Mesendoderm (in vitro differentiated cells): ENCODE measurements around the gene CDC5L.

Experiments used
- DNase-seq: peaks from one replicate; pipeline ENCODE4 v3.0.0; 2013
- H2AK5ac ChIP-seq: 2 replicates; pipeline ENCODE4 v1.6.1; 2013; ENCODE audit warnings: low read length, inconsistent platforms
- H2BK120ac ChIP-seq: 2 replicates; pipeline ENCODE4 v1.6.1; 2013; ENCODE audit warnings: low read depth, mild to moderate bottlenecking, low read length, moderate library complexity, mixed read lengths
- H2BK15ac ChIP-seq: replicated peaks from 2 replicates; pipeline ENCODE4 v1.6.1; 2013; ENCODE audit warnings: low read depth, mild to moderate bottlenecking, moderate library complexity
- H2BK5ac ChIP-seq: 2 replicates; pipeline ENCODE4 v1.6.1; 2013; ENCODE audit warnings: low read length, inconsistent platforms
- H3K18ac ChIP-seq: 2 replicates; pipeline ENCODE4 v1.6.1; 2013; ENCODE audit warnings: mild to moderate bottlenecking, low read length, mixed read lengths
- H3K23ac ChIP-seq: one replicate; pipeline ENCODE4 v1.6.1; 2013; ENCODE audit warnings: low read length
- H3K27ac ChIP-seq: 2 replicates; pipeline ENCODE4 v1.5.1; 2013; ENCODE audit warnings: low read depth, mild to moderate bottlenecking, inconsistent platforms, low read length, moderate library complexity
- H3K27me3 ChIP-seq: 2 replicates; pipeline ENCODE4 v1.6.1; 2013; ENCODE audit warnings: low read length, control low read depth, mild to moderate bottlenecking, inconsistent platforms; ENCODE audit not compliant: insufficient read depth, poor library complexity
- H3K36me3 ChIP-seq: 2 replicates; pipeline ENCODE4 v1.6.1; 2013; ENCODE audit warnings: low read length, inconsistent platforms; ENCODE audit not compliant: control insufficient read depth, insufficient read depth
- H3K4ac ChIP-seq: one replicate; pipeline ENCODE4 v1.6.1; 2013; ENCODE audit warnings: low read depth, mild to moderate bottlenecking, low read length, moderate library complexity
- H3K4me1 ChIP-seq: 2 replicates; pipeline ENCODE4 v1.6.1; 2013; ENCODE audit warnings: low read depth, low read length, inconsistent platforms; ENCODE audit not compliant: control insufficient read depth
- H3K4me2 ChIP-seq: 2 replicates; pipeline ENCODE4 v1.6.1; 2013; ENCODE audit warnings: low read length
- H3K4me3 ChIP-seq: 2 replicates; pipeline ENCODE4 v1.5.1; 2013; ENCODE audit warnings: mild to moderate bottlenecking, low read length
- H3K56ac ChIP-seq: one replicate; pipeline ENCODE4 v1.6.1; 2013; ENCODE audit warnings: low read length
- H3K79me1 ChIP-seq: 2 replicates; pipeline ENCODE4 v1.6.1; 2013; ENCODE audit warnings: low read length, inconsistent platforms
- H3K79me2 ChIP-seq: 2 replicates; pipeline ENCODE4 v1.6.1; 2013; ENCODE audit warnings: mild to moderate bottlenecking, low read length; ENCODE audit not compliant: control insufficient read depth, insufficient read depth
- H3K9ac ChIP-seq: 2 replicates; pipeline ENCODE4 v1.6.1; 2013; ENCODE audit warnings: low read length, inconsistent platforms
- H4K5ac ChIP-seq: one replicate; pipeline ENCODE4 v1.6.1; 2013; ENCODE audit warnings: low read length
- H4K8ac ChIP-seq: one replicate; pipeline ENCODE4 v1.6.1; 2013; ENCODE audit warnings: low read depth, mild to moderate bottlenecking, control low read depth, low read length, moderate library complexity
- WGBS: extraction: QIAGEN DNeasy Blood & Tissue Kit; methylation state at CpG from one replicate; pipeline ENCODE4 v1.1.7; 2013; ENCODE audit warnings: low lambda C conversion rate, missing lambda C conversion rate; ENCODE audit not compliant: insufficient coverage; ENCODE audit errors: extremely low coverage; 5-methylcytosine and 5-hydroxymethylcytosine counted together

CDC5L gene

DNA sequence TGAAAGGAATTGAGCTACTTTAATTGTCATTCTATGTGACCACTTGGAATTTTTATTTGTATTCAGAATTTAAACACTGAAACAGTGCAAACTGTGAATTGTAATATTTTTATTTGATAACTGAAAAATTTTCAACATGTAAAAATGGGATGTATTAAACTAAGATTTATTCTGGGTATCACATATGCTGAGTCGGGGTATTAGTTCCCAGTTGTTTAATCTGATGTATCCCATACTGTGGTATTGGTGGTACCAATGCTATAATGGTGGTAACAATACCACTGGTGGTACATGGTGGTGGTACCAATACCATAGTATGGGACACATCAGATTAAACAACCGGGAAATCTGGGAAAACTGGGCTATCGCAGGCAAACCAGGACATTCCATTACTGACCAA, 79.4 kb downstream of the CDC5L start:
- H3K9ac ChIP-seq: no peak overlapping the region
- no peaks in the 10 kb centered on the region for H3K79me2 ChIP-seq
- no peak overlapping the region for H3K4me3 ChIP-seq
- no peak overlapping the region for H3K27ac ChIP-seq
- H2BK15ac ChIP-seq: no peak overlapping the region
- DNase-seq: no peak
- WGBS: no CpG with 5 or more reads among the region's 3 CpGs
- no peak overlapping the region for H3K23ac ChIP-seq
- no peaks in the 10 kb centered on the region for H3K4me1 ChIP-seq
- no peak overlapping the region for H3K18ac ChIP-seq
- H4K8ac ChIP-seq: no peak overlapping the region
- H3K36me3 ChIP-seq: no peaks in the 10 kb centered on the region
- H2BK120ac ChIP-seq: no peak overlapping the region
- no peak overlapping the region for H3K56ac ChIP-seq
- H3K4me2 ChIP-seq: no peak overlapping the region
- H3K79me1 ChIP-seq: no peaks in the 10 kb centered on the region
- H2AK5ac ChIP-seq: no peak overlapping the region
- no peak overlapping the region for H2BK5ac ChIP-seq
- no peaks in the 10 kb centered on the region for H3K27me3 ChIP-seq
- H4K5ac ChIP-seq: no peak overlapping the region
- H3K4ac ChIP-seq: no peak overlapping the region

DNA sequence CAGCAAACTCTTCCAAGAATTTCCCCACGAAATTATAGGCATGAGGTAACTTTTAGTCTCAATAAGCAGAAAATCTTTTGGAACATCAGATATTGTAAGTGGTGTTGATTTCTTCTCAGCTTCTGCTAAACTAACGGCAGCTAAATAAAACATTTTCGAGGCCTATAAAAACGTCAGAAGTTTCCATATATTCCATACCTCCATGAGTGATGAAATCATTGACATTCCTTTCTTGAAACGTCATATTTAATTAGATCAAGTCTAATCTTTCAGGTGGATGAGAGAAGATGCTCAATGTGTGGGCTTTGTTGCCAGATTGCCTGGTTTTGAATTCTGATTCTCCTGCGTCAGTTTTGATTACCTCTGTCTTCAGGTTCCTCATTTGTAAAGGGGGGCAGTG, 81.3 kb downstream of the CDC5L start:
- Histone ChIP-seq H3K79me2 (no peaks in the 10 kb centered on the region), H3K18ac (no peak overlapping the region), H3K4me3 (no peak overlapping the region), H2AK5ac (no peak overlapping the region), H2BK5ac (no peak overlapping the region), H3K27ac (no peak overlapping the region), H3K4me2 (no peak overlapping the region), H3K56ac (no peak overlapping the region), H3K9ac (no peak overlapping the region), H3K4me1 (no peaks in the 10 kb centered on the region), H4K8ac (no peak overlapping the region), H3K79me1 (no peaks in the 10 kb centered on the region), H3K27me3 (no peaks in the 10 kb centered on the region), H3K4ac (no peak overlapping the region), H2BK15ac (no peak overlapping the region), H3K23ac (no peak overlapping the region), H3K36me3 (no peaks in the 10 kb centered on the region), H4K5ac (no peak overlapping the region), H2BK120ac (no peak overlapping the region)
- WGBS: no CpG with 5 or more reads among the region's 6 CpGs
- DNase-seq: no peak

DNA sequence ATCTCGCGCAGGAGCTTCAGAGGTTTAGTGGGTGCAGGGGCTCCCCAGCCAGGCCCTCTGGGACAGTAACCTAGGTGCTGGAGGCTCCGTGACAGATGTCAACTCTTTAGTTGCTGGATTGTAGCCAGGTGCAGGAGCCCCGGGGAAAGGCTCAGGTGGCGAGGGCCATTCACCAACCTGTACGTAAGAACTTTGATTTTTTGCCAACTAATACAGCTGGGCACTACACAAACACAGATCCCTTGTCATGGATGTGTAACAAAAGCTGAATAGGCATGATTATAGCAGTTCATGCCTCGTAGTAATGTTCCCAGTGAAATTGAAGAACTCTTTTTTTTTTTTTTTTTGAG, 82.6 kb downstream of the CDC5L start:
- no CpG with 5 or more reads among the region's 7 CpGs for WGBS
- no peak overlapping the region for H3K56ac ChIP-seq
- no peak overlapping the region for H3K4ac ChIP-seq
- no peak overlapping the region for H2BK5ac ChIP-seq
- H3K18ac ChIP-seq: no peak overlapping the region
- no peak for DNase-seq
- H2BK15ac ChIP-seq: no peak overlapping the region
- H3K23ac ChIP-seq: no peak overlapping the region
- no peaks in the 10 kb centered on the region for H3K27me3 ChIP-seq
- no peak overlapping the region for H3K27ac ChIP-seq
- no peaks in the 10 kb centered on the region for H3K79me1 ChIP-seq
- no peak overlapping the region for H4K8ac ChIP-seq
- no peak overlapping the region for H4K5ac ChIP-seq
- no peak overlapping the region for H2AK5ac ChIP-seq
- no peak overlapping the region for H3K4me2 ChIP-seq
- H3K4me3 ChIP-seq: no peak overlapping the region
- no peaks in the 10 kb centered on the region for H3K36me3 ChIP-seq
- H2BK120ac ChIP-seq: no peak overlapping the region
- no peaks in the 10 kb centered on the region for H3K79me2 ChIP-seq
- no peak overlapping the region for H3K9ac ChIP-seq
- H3K4me1 ChIP-seq: no peaks in the 10 kb centered on the region

DNA sequence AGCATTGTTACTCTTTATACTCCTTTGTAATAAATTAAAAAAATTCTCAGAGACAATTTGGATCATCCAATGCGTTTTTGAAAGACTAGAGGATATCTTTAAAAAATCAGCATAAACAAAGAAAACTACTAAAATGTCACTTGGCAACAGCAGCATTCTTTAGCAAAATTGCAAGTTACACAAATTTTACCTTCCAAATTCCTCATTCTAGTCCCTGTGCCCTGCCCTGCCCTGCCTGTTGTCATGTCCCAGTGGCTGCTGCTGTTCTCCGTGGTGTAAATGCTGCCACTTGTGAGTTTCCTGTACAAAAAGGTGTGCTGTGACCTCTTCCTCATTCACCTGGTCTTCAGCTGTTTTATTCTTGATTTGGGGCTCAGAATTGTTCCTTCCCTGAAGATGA, 83.2 kb downstream of the CDC5L start:
- WGBS: no CpG with 5 or more reads among the region's 2 CpGs
- H2BK120ac ChIP-seq: no peak overlapping the region

DNA sequence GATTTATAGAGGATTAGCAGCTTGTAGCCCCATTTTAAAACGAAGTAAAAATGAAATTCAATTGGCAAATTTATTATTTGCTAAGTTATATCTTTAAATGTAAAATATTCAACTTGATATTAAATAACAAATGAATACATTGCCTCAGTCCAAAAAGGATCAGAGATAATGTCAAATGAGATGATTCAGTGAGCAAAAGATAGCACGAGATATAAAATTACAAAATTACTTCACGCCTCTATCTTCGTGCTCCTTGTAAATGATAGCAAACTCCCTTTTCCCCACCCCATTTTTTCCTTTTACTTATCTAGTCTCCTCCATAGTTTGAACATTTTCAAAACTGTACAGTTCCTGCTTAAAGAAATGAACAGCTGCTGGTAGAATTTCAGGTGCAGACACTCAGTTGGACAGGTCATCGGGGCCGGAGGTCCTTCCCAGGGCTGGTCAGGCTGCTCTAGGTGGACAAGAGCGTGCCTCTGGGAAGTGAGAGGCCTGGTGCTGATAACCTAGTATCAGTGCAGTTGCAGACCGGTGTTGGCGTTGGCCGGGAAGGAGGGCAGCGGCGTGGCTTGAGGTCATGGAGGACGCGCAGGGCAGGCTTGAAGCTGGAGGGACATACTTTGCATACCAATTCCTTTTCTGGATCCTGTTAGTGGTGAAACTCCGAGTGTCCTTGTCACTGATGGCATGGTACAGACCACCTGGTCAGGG, 83.9 kb downstream of the CDC5L start:
- H3K18ac ChIP-seq: no peak overlapping the region
- H4K8ac ChIP-seq: no peak overlapping the region
- no peak overlapping the region for H3K9ac ChIP-seq
- no peak for DNase-seq
- no peak overlapping the region for H3K4ac ChIP-seq
- no peak overlapping the region for H2AK5ac ChIP-seq
- H3K23ac ChIP-seq: no peak overlapping the region
- H3K56ac ChIP-seq: no peak overlapping the region
- no peak overlapping the region for H3K27ac ChIP-seq
- no peak overlapping the region for H2BK5ac ChIP-seq
- no peaks in the 10 kb centered on the region for H3K4me1 ChIP-seq
- H2BK120ac ChIP-seq: no peak overlapping the region
- WGBS: no CpG with 5 or more reads among the region's 15 CpGs
- no peak overlapping the region for H2BK15ac ChIP-seq
- H3K4me2 ChIP-seq: no peak overlapping the region
- no peaks in the 10 kb centered on the region for H3K79me2 ChIP-seq
- no peaks in the 10 kb centered on the region for H3K79me1 ChIP-seq
- H3K4me3 ChIP-seq: no peak overlapping the region
- H4K5ac ChIP-seq: no peak overlapping the region
- H3K36me3 ChIP-seq: no peaks in the 10 kb centered on the region
- no peaks in the 10 kb centered on the region for H3K27me3 ChIP-seq

More for the DNA sequence above, 83.2 kb downstream of the CDC5L start:
- no peak overlapping the region for H3K56ac ChIP-seq
- H4K8ac ChIP-seq: no peak overlapping the region
- no peaks in the 10 kb centered on the region for H3K4me1 ChIP-seq
- H2BK5ac ChIP-seq: no peak overlapping the region
- H3K79me2 ChIP-seq: no peaks in the 10 kb centered on the region
- H3K9ac ChIP-seq: no peak overlapping the region
- H3K36me3 ChIP-seq: no peaks in the 10 kb centered on the region
- no peak overlapping the region for H3K23ac ChIP-seq
- H3K4ac ChIP-seq: no peak overlapping the region
- H3K79me1 ChIP-seq: no peaks in the 10 kb centered on the region
- no peak overlapping the region for H3K27ac ChIP-seq
- no peak overlapping the region for H3K18ac ChIP-seq
- H3K4me2 ChIP-seq: no peak overlapping the region
- no peak overlapping the region for H4K5ac ChIP-seq
- no peak for DNase-seq
- H3K4me3 ChIP-seq: no peak overlapping the region
- no peaks in the 10 kb centered on the region for H3K27me3 ChIP-seq
- no peak overlapping the region for H2BK15ac ChIP-seq
- H2AK5ac ChIP-seq: no peak overlapping the region
